Smooth muscle cell (in vitro differentiated cells): ENCODE results near the gene HS6ST1. TPM values are rescaled to one million over a fixed set of nuclear protein-coding genes. Genes with fewer than 3 reads are reported as not detected.

Experiments used
- DNase-seq: peaks from one replicate; lab custom pipeline; 2025; ENCODE audit not compliant: unreplicated experiment; lab: John Stamatoyannopoulos, UW
- H2AFZ ChIP-seq: fragments of 200-600 bp; sonication (generic); 2 replicates; pipeline ENCODE4 v1.6.0; 2016; ENCODE audit warnings: antibody characterized with exemption, low read depth, mild to moderate bottlenecking
- H3F3A ChIP-seq: fragments of 200-600 bp; sonication (generic); 2 replicates; pipeline ENCODE4 v1.6.0; 2017; ENCODE audit warnings: antibody characterized with exemption, low read depth
- H3K27ac ChIP-seq: fragments of 200-600 bp; sonication (generic); 2 replicates; pipeline ENCODE4 v1.5.1; 2016; ENCODE audit warnings: low read depth, mild to moderate bottlenecking
- H3K27me3 ChIP-seq: fragments of 200-600 bp; sonication (generic); 2 replicates; pipeline ENCODE4 v1.6.1; 2016; ENCODE audit warnings: low read depth, mild to moderate bottlenecking
- H3K36me3 ChIP-seq: fragments of 200-600 bp; sonication (generic); 2 replicates; pipeline ENCODE4 v1.5.1; 2016; ENCODE audit warnings: low read depth
- H3K4me1 ChIP-seq: fragments of 200-600 bp; sonication (generic); 2 replicates; pipeline ENCODE4 v1.5.1; 2016; ENCODE audit warnings: low read depth
- H3K4me2 ChIP-seq: fragments of 200-600 bp; sonication (generic); 2 replicates; pipeline ENCODE4 v1.6.0; 2016; ENCODE audit warnings: mild to moderate bottlenecking
- H3K4me3 ChIP-seq: fragments of 200-600 bp; sonication (generic); 2 replicates; pipeline ENCODE4 v1.5.1; 2016; ENCODE audit warnings: mild to moderate bottlenecking
- H3K79me2 ChIP-seq: fragments of 200-600 bp; sonication (generic); 2 replicates; pipeline ENCODE4 v1.6.0; 2016; ENCODE audit warnings: low read depth, mild to moderate bottlenecking
- H3K9ac ChIP-seq: fragments of 200-600 bp; sonication (generic); 2 replicates; pipeline ENCODE4 v1.6.0; 2016; ENCODE audit warnings: low read depth
- H3K9me3 ChIP-seq: fragments of 200-600 bp; sonication (generic); replicated peaks from 2 replicates; pipeline ENCODE4 v1.5.1; 2016; ENCODE audit warnings: low read depth
- H4K20me1 ChIP-seq: fragments of 200-600 bp; sonication (generic); 2 replicates; pipeline ENCODE4 v1.6.0; 2016; ENCODE audit warnings: low read depth
- WGBS: methylation state at CpG from one replicate; pipeline ENCODE4 v1.1.7; 2016; ENCODE audit warnings: low lambda C conversion rate; 5-methylcytosine and 5-hydroxymethylcytosine counted together
- polyA plus RNA-seq: library from polyadenylated mRNA; unstranded; fragments of >200 nt; fragmentation: Nextera tagmentation; extraction: Ambion mirVana; gene quantifications from 2 replicates; pipeline ENCODE4 v1.2.1, GENCODE V29; 2016
- total RNA-seq: library from RNA; depleted of rRNA; stranded (reverse); fragments of >200 nt; gene quantifications from 2 replicates; pipeline ENCODE4 v1.2.3, GENCODE V29; 2014
- TF ChIP-seq, protein P1 (sequence below): fragments of 200-600 bp; sonication (generic); IDR thresholded peaks from 2 replicates; pipeline ENCODE4 v1.5.1; 2017; ENCODE audit warnings: borderline replicate concordance, mild to moderate bottlenecking, antibody characterized with exemption; ENCODE audit not compliant: insufficient read depth, poor library complexity, severe bottlenecking

Gene HS6ST1
- total and polyA plus RNA-seq, 2 experiments from 2014 or later: 9.3 to 13.0 TPM

DNA sequence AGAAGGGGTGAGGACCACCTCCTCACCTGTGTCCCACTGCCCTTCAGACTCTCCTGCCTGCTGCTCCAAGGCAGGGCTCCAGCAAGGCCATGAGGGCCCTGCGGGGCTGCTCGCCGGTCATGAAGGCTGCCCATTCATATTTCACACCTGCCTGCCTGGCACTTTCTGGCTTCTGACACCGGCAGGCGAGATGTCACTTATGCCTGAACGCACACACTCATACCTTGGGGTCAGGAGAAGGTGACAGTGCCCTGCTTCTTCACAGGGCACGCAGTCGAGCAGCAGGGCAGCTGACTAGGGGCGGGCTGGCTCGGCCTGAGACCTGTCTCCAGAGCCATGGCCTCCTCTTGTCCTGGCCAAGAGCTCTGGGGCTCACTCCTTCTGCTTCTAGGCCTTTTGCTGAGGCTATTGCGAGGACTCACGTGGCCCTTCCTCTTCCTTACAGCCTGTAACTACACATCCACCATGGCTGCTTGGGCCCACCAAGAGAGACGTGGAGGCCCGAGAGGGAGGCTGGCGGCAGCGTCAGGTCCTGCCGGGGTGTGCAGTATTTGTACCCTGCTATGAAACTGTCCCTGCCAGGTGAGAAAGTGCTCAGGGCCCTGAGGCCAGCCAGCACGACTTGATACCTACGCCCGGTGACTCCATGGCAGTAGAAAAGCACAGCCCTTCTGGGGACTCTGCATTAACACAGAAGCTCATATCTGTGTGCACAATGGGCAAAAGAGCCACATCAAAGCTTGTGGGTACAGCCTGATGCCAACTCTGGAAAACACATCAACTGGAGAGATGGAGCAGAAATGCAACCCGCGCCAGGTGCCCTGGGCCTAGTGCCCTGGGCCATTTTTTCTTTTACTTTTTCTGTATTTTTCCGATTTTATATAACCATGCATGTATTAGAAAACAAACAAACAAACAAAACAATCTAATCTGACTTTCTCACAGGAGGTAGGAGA is 30.6 kb downstream of the HS6ST1 start:
- Histone ChIP-seq H3K4me1 (no peaks in the 10 kb centered on the region), H3K4me2 (no peak overlapping the region), H3K79me2 (no peaks in the 10 kb centered on the region), H3K36me3 (no peaks in the 10 kb centered on the region), H3K9me3 (no peaks in the 10 kb centered on the region), H3K27me3 (no peaks in the 10 kb centered on the region), H2AFZ (no peak overlapping the region), H3F3A (no peaks in the 10 kb centered on the region), H3K9ac (no peak overlapping the region), H3K4me3 (no peak overlapping the region), H4K20me1 (peaks cover 58% of the 10 kb centered on the region), H3K27ac (no peak overlapping the region)
- TF ChIP-seq, protein P1, sequence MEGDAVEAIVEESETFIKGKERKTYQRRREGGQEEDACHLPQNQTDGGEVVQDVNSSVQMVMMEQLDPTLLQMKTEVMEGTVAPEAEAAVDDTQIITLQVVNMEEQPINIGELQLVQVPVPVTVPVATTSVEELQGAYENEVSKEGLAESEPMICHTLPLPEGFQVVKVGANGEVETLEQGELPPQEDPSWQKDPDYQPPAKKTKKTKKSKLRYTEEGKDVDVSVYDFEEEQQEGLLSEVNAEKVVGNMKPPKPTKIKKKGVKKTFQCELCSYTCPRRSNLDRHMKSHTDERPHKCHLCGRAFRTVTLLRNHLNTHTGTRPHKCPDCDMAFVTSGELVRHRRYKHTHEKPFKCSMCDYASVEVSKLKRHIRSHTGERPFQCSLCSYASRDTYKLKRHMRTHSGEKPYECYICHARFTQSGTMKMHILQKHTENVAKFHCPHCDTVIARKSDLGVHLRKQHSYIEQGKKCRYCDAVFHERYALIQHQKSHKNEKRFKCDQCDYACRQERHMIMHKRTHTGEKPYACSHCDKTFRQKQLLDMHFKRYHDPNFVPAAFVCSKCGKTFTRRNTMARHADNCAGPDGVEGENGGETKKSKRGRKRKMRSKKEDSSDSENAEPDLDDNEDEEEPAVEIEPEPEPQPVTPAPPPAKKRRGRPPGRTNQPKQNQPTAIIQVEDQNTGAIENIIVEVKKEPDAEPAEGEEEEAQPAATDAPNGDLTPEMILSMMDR: no peak
- WGBS: 93% methylated on average over 23 of the region's 23 CpGs
- no peak for DNase-seq

DNA sequence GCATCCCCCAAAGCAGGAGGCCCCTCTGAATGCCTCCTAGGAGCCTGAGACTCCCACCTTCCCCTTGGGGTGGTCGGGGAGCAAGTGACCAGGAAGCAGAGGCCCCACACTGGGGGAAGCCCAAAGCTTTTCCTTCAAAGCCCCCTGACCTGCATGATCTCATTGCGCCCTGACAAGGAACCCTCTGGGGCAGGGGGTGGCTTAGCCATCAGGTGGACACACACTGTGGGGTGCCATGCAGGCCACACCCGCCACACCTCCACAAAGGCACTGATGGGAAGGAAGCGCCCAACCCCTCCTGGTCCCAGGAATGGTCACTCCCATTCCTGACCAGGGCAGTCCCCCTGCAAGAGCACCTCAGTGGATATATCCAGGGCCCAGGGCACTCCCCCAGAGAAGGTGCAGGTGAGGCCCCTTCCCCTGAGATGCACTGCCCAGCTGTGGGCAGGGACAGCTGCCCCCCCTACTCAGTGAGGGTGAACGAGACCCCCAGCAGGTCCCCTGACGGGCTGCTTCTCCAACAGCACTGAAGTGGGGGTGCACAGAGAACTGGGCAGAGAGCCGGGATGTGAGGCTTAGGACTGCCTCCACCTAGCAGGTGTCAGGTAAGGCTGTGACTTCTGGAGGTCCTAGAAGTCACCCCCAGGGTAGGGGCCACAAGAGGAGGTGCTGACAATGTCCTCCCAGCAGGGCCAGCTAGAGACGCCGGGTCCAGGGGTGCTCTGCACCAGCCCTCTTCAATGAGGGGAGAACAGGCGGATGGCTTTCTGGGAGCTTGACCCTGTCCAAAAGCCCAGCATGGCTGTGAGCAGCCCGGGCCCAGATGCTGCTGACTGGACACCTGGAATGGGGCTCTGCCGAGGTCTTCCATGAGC is 31.5 kb downstream of the HS6ST1 start:
- H3K9me3 ChIP-seq: no peaks in the 10 kb centered on the region
- H3F3A ChIP-seq: no peaks in the 10 kb centered on the region
- H4K20me1 ChIP-seq: peaks cover 61% of the 10 kb centered on the region
- WGBS: 98% methylated on average over 12 of the region's 12 CpGs
- H3K4me3 ChIP-seq: no peak overlapping the region
- H3K27ac ChIP-seq: no peak overlapping the region
- no peak overlapping the region for H2AFZ ChIP-seq
- DNase-seq: no peak
- H3K79me2 ChIP-seq: no peaks in the 10 kb centered on the region
- no peaks in the 10 kb centered on the region for H3K27me3 ChIP-seq
- no peak overlapping the region for H3K4me2 ChIP-seq
- H3K36me3 ChIP-seq: no peaks in the 10 kb centered on the region
- TF ChIP-seq, protein P1: no peak
- no peak overlapping the region for H3K9ac ChIP-seq
- no peaks in the 10 kb centered on the region for H3K4me1 ChIP-seq

DNA sequence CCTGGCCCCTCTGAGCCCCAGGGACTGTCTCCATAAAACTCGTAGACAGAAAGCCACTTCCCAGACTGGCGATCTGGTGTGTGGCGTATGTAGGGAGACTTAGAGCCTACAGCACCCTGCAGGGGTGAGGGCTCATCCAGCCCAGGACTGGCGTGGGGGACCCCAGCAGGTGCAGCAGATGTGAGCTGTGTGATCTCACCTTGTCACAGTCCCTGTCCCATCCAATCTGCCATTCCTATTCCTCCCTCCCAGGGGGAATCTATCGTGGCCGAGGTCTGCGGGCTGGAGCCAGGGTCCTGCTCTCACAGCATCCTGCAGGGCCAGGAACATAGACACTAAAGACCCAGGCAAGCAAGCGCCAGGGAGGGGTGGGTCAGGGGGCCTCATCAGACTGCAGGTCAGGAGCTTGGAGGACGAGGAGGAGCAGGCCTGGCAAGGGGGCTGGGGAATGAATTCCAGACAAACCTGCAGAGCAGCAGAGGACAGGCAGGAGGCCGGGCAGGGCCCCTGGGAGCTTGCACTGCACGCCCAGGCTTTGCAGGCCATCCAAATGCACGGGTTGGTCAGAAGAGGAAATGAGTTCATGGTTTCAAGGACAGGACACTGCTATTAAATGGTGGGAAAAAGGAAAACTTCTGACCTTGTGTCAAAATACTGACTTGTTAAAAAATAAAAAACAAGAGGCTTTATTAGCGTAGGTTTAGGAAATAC is 32.5 kb downstream of the HS6ST1 start:
- H3K36me3 ChIP-seq: no peaks in the 10 kb centered on the region
- H4K20me1 ChIP-seq: peaks cover 63% of the 10 kb centered on the region
- TF ChIP-seq, protein P1: no peak
- no peaks in the 10 kb centered on the region for H3K9me3 ChIP-seq
- H3K4me2 ChIP-seq: no peak overlapping the region
- no peak overlapping the region for H3K27ac ChIP-seq
- H3F3A ChIP-seq: no peaks in the 10 kb centered on the region
- WGBS: 82% methylated on average over 13 of the region's 13 CpGs
- no peak overlapping the region for H3K9ac ChIP-seq
- no peak overlapping the region for H2AFZ ChIP-seq
- no peak overlapping the region for H3K4me3 ChIP-seq
- no peaks in the 10 kb centered on the region for H3K27me3 ChIP-seq
- H3K4me1 ChIP-seq: no peaks in the 10 kb centered on the region
- DNase-seq: no peak
- H3K79me2 ChIP-seq: no peaks in the 10 kb centered on the region
